DMS153 (cell line): ENCODE measurements around the gene KIF2C.
"Not testable (repeated sequence)": the region's sequence is repeated elsewhere in the genome, so short reads cannot be mapped to it uniquely, and the experiment has no call there.

Experiments used
- DNase-seq: peaks from one replicate; lab custom pipeline; 2025; lab: John Stamatoyannopoulos, UW

Gene KIF2C

GRCh38 chr1:44739307-44740178 lies at the start of gene KIF2C:
Gene KIF2C, plus strand, starts transcription at chr1:44739837. Its CDS starts 96 bp downstream, at chr1:44739933.
- DNase-seq: peak; percentile 98

GRCh38 chr1:44693159-44693558 lies 46.5 kb upstream of the KIF2C start:
- DNase-seq: no peak

- no peak for DNase-seq
Measured at GRCh38 chr1:44693900-44694299, 45.7 kb upstream of the KIF2C start.

- no peak for DNase-seq
Measured at GRCh38 chr1:44694863-44695478, 44.7 kb upstream of the KIF2C start.

- no peak for DNase-seq
Measured at GRCh38 chr1:44695671-44696070, 44.0 kb upstream of the KIF2C start.

GRCh38 chr1:44696101-44696500 lies 43.5 kb upstream of the KIF2C start:
- no peak for DNase-seq

GRCh38 chr1:44696789-44697345 lies 42.8 kb upstream of the KIF2C start:
- no peak for DNase-seq

- no peak for DNase-seq
Measured at GRCh38 chr1:44698138-44698537, 41.5 kb upstream of the KIF2C start.

GRCh38 chr1:44699375-44699774 lies 40.3 kb upstream of the KIF2C start:
- not testable (repeated sequence) for DNase-seq

GRCh38 chr1:44700573-44700972 lies 39.1 kb upstream of the KIF2C start:
- DNase-seq: no peak

- no peak for DNase-seq
Measured at GRCh38 chr1:44701141-44701573, 38.5 kb upstream of the KIF2C start.

- DNase-seq: no peak
Measured at GRCh38 chr1:44705470-44705869, 34.2 kb upstream of the KIF2C start.

- no peak for DNase-seq
Measured at GRCh38 chr1:44705938-44706337, 33.7 kb upstream of the KIF2C start.

- no peak for DNase-seq
Measured at GRCh38 chr1:44707112-44707881, 32.3 kb upstream of the KIF2C start.

GRCh38 chr1:44707959-44708831 lies 31.4 kb upstream of the KIF2C start:
- DNase-seq: peak; percentile 20

- peak; percentile 71 for DNase-seq
Measured at GRCh38 chr1:44713321-44713781, 26.3 kb upstream of the KIF2C start.

GRCh38 chr1:44714532-44714931 lies 25.1 kb upstream of the KIF2C start:
- DNase-seq: no peak

GRCh38 chr1:44714944-44715571 lies 24.6 kb upstream of the KIF2C start:
- peak; percentile 78 for DNase-seq

- no peak for DNase-seq
Measured at GRCh38 chr1:44717156-44717555, 22.5 kb upstream of the KIF2C start.

- DNase-seq: no peak
Measured at GRCh38 chr1:44717653-44718052, 22.0 kb upstream of the KIF2C start.

GRCh38 chr1:44718091-44718490 lies 21.5 kb upstream of the KIF2C start:
- no peak for DNase-seq
